Tibial artery (tissue), 4 donors: ENCODE results near the gene ABTB2.
A peak's percentile ranks its signal among the peaks of the same experiment; 100 is the strongest.

Experiments used
- DNase-seq, 2 donors: peaks; one replicate each; pipeline ENCODE4 v3.0.0-alpha.2; 2019
- H3K27ac ChIP-seq, 2 donors: fragments of 200-600 bp; sonication (generic) in 1 of 2; 1 replicate in 1 of 2; 2 replicates in 1 of 2; pipeline ENCODE4 v1.5.1; 2018 to 2019; ENCODE audit warnings: mild to moderate bottlenecking in 1 of 2
- H3K27me3 ChIP-seq, 2 donors: fragments of 200-600 bp; sonication (generic) in 1 of 2; one replicate each; pipeline versions ENCODE4 v1.5.1 to v1.6.0; 2016 to 2019
- H3K36me3 ChIP-seq, 3 donors: fragments of 200-600 bp; sonication (generic) in 2 of 3; one replicate each; pipeline ENCODE4 v1.5.1; 2016 to 2019; ENCODE audit warnings: mild to moderate bottlenecking in 2 of 3
- H3K4me1 ChIP-seq, 4 donors: fragments of 200-600 bp; sonication (generic) in 2 of 4; 1 replicate in 3 of 4; 2 replicates in 1 of 4; pipeline ENCODE4 v1.5.1; 2016 to 2019
- H3K4me3 ChIP-seq, 2 donors: fragments of 200-600 bp; sonication (generic) in 1 of 2; 1 replicate in 1 of 2; 2 replicates in 1 of 2; pipeline ENCODE4 v1.5.1; 2018 to 2019; ENCODE audit warnings: mild to moderate bottlenecking in 2 of 2
- H3K9me3 ChIP-seq, 3 donors: fragments of 200-600 bp; sonication (generic) in 1 of 3; one replicate each; pipeline ENCODE4 v1.5.1; 2016 to 2019
- intact Hi-C: fragments of 100-400 bp; cut with DNase I; formaldehyde crosslinking; loops from one replicate; pipeline ENCODE4 v1.15.0; 2023; ENCODE audit warnings: low total_unique reads
- TF ChIP-seq, protein P1 (sequence below), 2 experiments: fragments of 200-600 bp in 1 of 2; fragments of 450-650 bp in 1 of 2; IDR thresholded peaks; one replicate each; pipeline ENCODE4 v1.5.1; 2017 to 2019; ENCODE audit warnings: antibody characterized with exemption in 2 of 2, mild to moderate bottlenecking in 1 of 2, moderate library complexity in 1 of 2

Gene ABTB2

DNA sequence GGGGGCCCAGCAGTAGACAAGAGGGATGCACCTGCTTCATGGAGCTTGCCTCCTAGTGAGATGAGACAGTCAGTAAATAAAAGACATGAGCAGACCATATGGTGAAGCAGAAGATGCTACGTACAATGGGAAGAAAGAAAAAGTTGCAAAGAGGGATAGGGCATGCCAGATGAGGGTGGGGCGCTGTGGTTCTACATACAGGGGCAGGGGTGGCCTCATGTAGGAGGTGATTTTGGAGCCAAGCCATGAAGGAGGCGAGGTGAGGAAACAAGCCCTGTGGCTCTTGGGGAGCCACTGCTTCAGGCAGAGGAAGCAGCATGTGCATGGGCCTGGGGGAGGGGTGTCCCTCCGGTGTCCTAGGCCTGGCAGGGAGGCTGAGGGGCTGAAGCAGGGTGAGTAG, 237.2 kb downstream of the ABTB2 start:
- H3K36me3 ChIP-seq = peaks cover 85 to 100% (median 92%) of the 10 kb centered on the region in 3 donors

DNA sequence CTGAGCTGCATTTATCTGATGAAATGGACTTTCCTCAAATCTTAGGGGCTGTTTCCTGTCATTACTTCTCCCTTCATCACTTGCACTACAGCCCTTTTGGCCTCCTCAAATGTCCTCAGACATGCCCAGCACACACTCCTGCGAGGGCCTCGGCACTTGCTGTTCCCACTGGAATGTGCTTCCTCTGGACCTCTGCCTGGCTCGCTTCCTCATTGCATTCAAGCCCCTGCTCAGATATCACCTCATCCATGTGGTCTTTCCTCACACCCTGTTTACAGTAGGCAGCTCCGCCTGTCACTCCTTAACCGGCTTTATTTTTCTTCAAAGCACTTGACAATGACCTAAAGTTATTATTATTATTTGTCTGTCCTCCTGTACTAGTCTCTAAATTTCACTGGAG, 243.3 kb downstream of the ABTB2 start:
- intact Hi-C loops = loop anchor here (5.0 kb wide), 1 partner anchor 117 kb away; no protein-coding TSS in a partner anchor

More for the DNA sequence above, 237.2 kb downstream of the ABTB2 start:
- Histone ChIP-seq H3K9me3 (no peaks in the 10 kb centered on the region), H3K27me3 (no peaks in the 10 kb centered on the region), H3K27ac (no peak overlapping the region), H3K4me3 (no peak overlapping the region), H3K4me1 (no peaks in the 10 kb centered on the region)
- DNase-seq = no peak
- intact Hi-C loops = no loop called here
- TF ChIP-seq, protein P1, sequence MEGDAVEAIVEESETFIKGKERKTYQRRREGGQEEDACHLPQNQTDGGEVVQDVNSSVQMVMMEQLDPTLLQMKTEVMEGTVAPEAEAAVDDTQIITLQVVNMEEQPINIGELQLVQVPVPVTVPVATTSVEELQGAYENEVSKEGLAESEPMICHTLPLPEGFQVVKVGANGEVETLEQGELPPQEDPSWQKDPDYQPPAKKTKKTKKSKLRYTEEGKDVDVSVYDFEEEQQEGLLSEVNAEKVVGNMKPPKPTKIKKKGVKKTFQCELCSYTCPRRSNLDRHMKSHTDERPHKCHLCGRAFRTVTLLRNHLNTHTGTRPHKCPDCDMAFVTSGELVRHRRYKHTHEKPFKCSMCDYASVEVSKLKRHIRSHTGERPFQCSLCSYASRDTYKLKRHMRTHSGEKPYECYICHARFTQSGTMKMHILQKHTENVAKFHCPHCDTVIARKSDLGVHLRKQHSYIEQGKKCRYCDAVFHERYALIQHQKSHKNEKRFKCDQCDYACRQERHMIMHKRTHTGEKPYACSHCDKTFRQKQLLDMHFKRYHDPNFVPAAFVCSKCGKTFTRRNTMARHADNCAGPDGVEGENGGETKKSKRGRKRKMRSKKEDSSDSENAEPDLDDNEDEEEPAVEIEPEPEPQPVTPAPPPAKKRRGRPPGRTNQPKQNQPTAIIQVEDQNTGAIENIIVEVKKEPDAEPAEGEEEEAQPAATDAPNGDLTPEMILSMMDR (IDR thresholded peaks at IDR 0.05) = no peak

DNA sequence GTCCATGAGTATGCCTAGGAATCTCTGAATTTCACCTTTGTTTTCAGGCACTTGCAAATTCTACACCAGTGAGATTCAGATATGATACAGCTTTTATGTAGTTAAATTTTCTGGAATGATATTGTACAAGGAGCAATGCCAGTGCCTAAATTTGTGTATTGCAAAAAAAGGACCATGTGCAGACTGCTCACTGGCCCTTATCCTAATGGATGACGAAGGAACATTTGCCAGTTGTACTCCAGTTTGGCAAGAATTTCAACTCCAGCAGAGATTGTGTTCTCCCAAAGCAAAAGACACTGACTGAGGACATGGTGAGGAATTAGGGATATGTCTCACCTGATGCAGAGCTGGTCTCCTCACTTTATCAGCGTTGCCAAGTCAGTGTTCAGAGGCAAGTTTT, 243.8 kb downstream of the ABTB2 start:
- Histone ChIP-seq H3K27me3 (no peaks in the 10 kb centered on the region), H3K4me1 (no peaks in the 10 kb centered on the region), H3K36me3 (peaks cover 87 to 100% (median 89%) of the 10 kb centered on the region in 3 donors), H3K4me3 (no peak overlapping the region), H3K9me3 (no peaks in the 10 kb centered on the region), H3K27ac (no peak overlapping the region)
- TF ChIP-seq, protein P1 (IDR thresholded peaks at IDR 0.05) = no peak
- DNase-seq = no peak
- intact Hi-C loops = loop anchor here (5.0 kb wide), 1 partner anchor 117 kb away; no protein-coding TSS in a partner anchor

More for the DNA sequence above, 243.3 kb downstream of the ABTB2 start:
- Histone ChIP-seq H3K36me3 (peaks cover 89 to 100% (median 92%) of the 10 kb centered on the region in 3 donors), H3K4me3 (no peak overlapping the region), H3K4me1 (no peaks in the 10 kb centered on the region), H3K27ac (no peak overlapping the region), H3K9me3 (no peaks in the 10 kb centered on the region), H3K27me3 (no peaks in the 10 kb centered on the region)
- TF ChIP-seq, protein P1 (IDR thresholded peaks at IDR 0.05) = no peak
- no peak for DNase-seq

DNA sequence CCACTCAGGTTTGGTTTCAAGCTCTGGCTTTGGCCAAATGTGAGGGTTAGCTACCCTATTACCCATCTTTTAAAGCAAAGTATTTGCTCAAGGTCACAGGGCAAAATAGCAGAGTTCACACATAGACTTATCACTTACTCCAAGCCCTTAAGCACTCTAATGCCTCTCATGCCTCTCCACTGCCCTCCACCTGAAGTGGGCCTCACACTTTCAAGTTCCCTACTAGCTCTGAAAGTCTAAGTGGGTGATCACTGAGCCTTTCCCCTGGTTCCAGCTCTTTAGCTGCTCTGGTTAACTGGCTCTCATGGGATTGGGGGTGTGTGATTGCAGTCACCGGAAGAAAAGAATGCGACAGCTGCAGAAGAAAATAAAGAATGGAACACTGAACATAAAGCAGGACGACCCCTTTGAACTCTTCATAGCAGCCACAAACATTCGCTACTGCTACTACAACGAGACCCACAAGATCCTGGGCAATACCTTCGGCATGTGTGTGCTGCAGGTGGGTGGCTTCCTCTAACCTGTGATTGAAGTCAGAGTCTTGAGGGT, 246.0 kb downstream of the ABTB2 start:
- no peak for DNase-seq
- Histone ChIP-seq H3K4me1 (peaks cover 0 to 4% (median under 1%) of the 10 kb centered on the region in 4 donors), H3K27ac (no peak overlapping the region), H3K9me3 (no peaks in the 10 kb centered on the region), H3K36me3 (peaks cover 66 to 90% (median 84%) of the 10 kb centered on the region in 3 donors), H3K27me3 (no peaks in the 10 kb centered on the region), H3K4me3 (no peak overlapping the region)
- TF ChIP-seq, protein P1 (IDR thresholded peaks at IDR 0.05) = no peak
- intact Hi-C loops = loop anchor here (5.0 kb wide), 1 partner anchor 114 kb away; no protein-coding TSS in a partner anchor

DNA sequence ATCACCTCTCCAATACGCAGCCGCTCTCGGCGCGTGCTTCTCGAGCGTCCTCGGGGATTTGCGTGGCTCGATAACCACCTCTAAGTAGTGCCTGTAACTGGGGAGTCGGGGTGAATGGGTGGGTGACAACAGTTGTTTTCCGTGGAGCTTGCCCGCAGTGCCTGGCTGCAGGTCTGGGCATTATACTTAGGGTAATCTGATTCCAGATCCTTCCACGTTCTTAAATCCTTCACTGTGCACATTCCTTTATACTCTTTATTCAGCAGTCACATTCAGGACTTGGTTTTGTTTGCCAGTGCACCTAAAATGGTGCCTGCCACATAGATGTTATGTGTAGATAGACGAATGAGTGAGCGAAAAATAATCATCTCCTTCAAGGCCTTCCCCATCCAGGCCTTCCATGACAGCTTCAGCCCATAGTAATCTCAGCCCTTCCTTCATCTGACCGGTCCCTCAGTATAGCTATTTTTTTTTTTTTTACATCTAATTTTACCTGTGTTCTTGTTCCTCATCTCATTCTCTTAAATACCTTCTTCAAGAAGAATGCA, 251.8 kb downstream of the ABTB2 start:
- TF ChIP-seq, protein P1 (IDR thresholded peaks at IDR 0.05) = no peak
- no peak for DNase-seq
- H3K36me3 ChIP-seq = peaks cover 10 to 37% (median 32%) of the 10 kb centered on the region in 3 donors
- intact Hi-C loops = loop anchor here (5.0 kb wide), 1 partner anchor 54 kb away; the partner anchor contains the start of gene CAPRIN1
- peak overlapping the region; percentile 95 to 96 for H3K27ac ChIP-seq
- no peaks in the 10 kb centered on the region for H3K27me3 ChIP-seq
- H3K9me3 ChIP-seq = no peaks in the 10 kb centered on the region
- peaks cover 0 to 19% (median 16%) of the 10 kb centered on the region in 4 donors for H3K4me1 ChIP-seq
- H3K4me3 ChIP-seq = peak overlapping the region; percentile 64 to 67
